Measurements from ENCODE around the gene HIP1R. TPM values are rescaled to one million over a fixed set of nuclear protein-coding genes. Genes with fewer than 3 reads are reported as not detected.
"Not testable (repeated sequence)": the region's sequence is repeated elsewhere in the genome, so short reads cannot be mapped to it uniquely, and the experiment has no call there.

The HIP1R gene
- polyA plus RNA-seq, 1 donor from 2014 or later, result 58.3 TPM

DNA sequence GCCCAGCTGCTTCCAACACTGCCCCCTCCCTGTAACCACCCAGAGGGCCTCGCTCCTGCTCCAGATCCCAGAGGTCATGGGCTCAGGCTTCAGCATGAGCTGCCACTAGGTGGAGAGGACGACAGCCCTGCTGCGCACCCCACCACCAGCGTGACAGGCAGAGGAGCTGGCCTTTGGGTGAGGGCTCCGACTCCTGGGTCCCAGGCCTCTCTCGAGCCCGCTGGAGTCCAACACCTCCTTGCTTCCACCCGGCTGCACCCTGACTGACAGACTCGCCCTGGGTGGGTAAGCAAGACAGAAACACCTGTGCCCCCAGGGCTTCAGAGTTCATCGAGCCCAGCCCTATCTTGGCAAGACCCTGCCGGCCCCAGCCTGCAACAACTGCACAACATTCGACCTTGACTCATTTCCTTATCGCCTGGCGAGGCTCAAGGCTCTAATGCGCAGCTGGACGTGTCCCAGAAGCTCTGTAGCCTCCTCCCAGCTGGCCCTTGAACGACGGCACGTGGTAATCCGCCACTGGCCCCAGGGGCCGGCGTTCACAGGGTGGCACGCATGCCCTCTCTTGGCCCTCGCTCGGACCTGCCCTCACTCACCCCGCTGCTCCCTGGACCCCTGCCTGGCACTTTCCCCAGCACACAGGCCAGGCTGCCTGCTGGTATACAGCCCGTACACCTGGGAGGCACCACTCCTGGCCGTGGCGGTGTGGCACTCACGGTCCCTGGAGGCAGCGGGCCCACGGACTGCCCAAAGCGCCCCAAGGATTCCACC, 32.6 kb downstream of the HIP1R start:
- Mint-ChIP-seq H3K4me1 (peaks cover 36 to 60% (median 46%) of the 10 kb centered on the region in 3 donors), H3K4me3 (peak overlapping the region in 1 of 4 donors; percentile 12)

GRCh38 chr12:122868471-122869177, 33.4 kb downstream of the HIP1R start:
- Mint-ChIP-seq H3K36me3 (peaks cover 14% of the 10 kb centered on the region), H3K4me3 (peak overlapping the region in 3 of 4 donors; percentile 22 to 63 (median 47)), H3K27me3 (no peaks in the 10 kb centered on the region), H3K9me3 (no peaks in the 10 kb centered on the region), H3K4me1 (peaks cover 37 to 62% (median 46%) of the 10 kb centered on the region in 3 donors), H3K27ac (peak overlapping the region in 2 of 3 donors; percentile 61 to 82)

More for the DNA sequence above, 32.6 kb downstream of the HIP1R start:
- peaks cover 14% of the 10 kb centered on the region for H3K36me3 Mint-ChIP-seq
- no peaks in the 10 kb centered on the region for H3K9me3 Mint-ChIP-seq
- no peaks in the 10 kb centered on the region for H3K27me3 Mint-ChIP-seq
- peak overlapping the region in 2 of 3 donors; percentile 57 to 90 for H3K27ac Mint-ChIP-seq

DNA sequence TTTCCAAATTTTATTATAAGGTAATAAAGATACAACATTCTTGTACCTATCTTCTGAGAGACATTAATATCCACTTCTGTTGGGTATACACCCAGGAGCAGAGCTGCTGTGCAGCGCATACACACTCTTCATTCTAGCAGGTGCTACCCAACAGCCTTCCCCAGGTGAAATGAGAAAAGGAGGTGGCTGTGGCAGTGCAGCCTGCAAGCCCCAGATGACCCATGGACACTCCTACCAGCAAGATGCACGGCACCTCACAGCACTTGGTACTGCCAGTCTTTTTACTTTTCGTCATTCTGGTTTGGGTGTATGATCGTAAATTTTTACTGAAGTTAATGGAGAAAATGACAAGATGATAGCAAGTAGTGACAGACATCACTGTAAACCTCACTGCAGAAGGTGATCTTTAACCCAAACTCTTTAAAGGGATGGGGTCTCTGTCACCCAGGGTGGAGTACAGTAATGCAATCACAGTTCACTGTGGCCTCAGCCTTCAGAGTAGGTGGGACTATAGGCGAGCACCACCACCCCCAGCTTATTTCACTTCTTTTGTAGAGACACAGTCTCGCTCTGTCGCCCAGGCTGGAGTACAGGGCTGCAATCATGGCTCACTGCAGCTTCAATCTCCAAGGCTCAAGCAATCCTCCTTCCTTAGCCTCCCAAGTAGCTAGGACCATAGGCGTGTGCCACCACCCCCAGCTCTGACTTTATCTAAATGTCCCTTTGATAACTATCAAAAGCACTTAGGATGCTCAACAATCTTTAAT, 34.1 kb downstream of the HIP1R start:
- Mint-ChIP-seq H3K9me3 (no peaks in the 10 kb centered on the region), H3K27me3 (no peaks in the 10 kb centered on the region), H3K36me3 (peaks cover 14% of the 10 kb centered on the region), H3K4me3 (peak overlapping the region; percentile 61 to 85 (median 73)), H3K27ac (peak overlapping the region in 2 of 3 donors; percentile 71 to 82), H3K4me1 (peaks cover 42 to 66% (median 52%) of the 10 kb centered on the region in 3 donors)

DNA sequence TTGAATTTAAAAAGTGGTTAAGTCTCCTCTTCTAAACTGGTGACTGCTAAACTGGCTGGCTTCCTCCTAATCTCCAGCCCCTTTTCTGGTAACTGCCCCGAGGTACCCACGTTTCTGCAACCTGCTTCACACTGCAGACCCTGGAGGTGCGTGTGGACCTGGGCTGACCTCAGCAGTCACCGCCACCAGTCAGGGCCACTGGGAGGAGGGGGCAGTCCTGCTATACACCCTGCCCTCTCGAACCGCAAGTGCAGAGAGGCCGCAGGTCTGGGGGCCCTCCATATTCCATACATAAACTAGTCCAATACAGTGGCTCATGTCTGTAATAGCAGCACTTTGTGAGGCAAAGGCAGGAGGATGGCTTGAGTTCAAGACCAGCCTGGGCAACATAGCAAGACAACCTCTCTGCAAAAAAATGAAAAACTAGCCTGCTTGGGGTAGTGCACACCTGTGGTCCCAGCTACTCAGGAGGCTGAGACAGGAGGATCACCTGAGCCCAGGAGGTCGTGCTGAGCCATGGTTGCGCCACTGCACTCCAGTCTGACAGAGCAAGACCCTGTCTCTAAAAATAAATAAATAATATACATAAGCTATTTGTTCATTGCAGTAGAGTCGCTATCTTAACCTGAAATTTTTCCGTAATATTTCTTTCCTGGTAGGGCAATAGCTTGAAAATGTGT, 35.0 kb downstream of the HIP1R start:
- H3K27me3 Mint-ChIP-seq, result no peaks in the 10 kb centered on the region

GRCh38 chr12:122870867-122871664, 35.8 kb downstream of the HIP1R start:
- H3K27ac Mint-ChIP-seq, result peak overlapping the region; percentile 48 to 95 (median 80)
- peak overlapping the region; percentile 83 to 94 (median 94) for H3K4me3 Mint-ChIP-seq
- no peaks in the 10 kb centered on the region for H3K27me3 Mint-ChIP-seq
- no peaks in the 10 kb centered on the region for H3K9me3 Mint-ChIP-seq
- H3K36me3 Mint-ChIP-seq, result peaks cover 14% of the 10 kb centered on the region
- H3K4me1 Mint-ChIP-seq, result peaks cover 39 to 68% (median 62%) of the 10 kb centered on the region in 3 donors

More for the DNA sequence above, 35.0 kb downstream of the HIP1R start:
- Mint-ChIP-seq H3K4me3 (peak overlapping the region; percentile 83 to 94 (median 94)), H3K36me3 (peaks cover 14% of the 10 kb centered on the region), H3K9me3 (no peaks in the 10 kb centered on the region), H3K27ac (peak overlapping the region; percentile 71 to 80 (median 76)), H3K4me1 (peaks cover 39 to 64% (median 55%) of the 10 kb centered on the region in 3 donors)

- H3K27me3 Mint-ChIP-seq, result no peaks in the 10 kb centered on the region
- H3K36me3 Mint-ChIP-seq, result peaks cover 14% of the 10 kb centered on the region
- H3K4me1 Mint-ChIP-seq, result peaks cover 44 to 75% (median 68%) of the 10 kb centered on the region in 3 donors
These were observed 36.9 kb downstream of the HIP1R start for GRCh38 chr12:122871851-122872780.

DNA sequence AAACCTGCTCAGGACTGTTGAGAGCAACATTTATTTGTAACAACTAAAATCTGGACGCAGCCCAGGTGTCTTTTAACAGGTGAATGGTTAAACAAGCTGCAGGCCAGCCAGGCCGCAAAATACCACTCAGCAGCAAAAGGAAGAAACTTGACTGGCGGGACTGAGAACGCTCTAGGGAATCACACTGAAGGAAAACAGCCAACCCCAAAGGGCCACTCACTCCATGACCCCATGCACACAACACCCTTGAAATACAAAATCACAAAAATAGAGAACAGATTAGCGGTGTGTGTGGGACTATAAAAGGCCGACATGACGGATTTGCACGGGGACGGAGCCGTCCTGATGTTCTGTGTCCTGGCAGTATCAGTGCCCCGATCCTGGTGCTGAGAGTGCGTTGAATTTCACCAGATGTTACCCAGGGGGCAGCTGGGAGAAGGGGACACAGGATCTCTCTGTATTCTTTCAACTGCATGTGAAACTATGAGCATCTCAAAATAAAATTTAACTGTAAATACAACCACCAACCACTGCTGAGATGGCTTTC, 37.6 kb downstream of the HIP1R start:
- Mint-ChIP-seq H3K27ac (peak overlapping the region in 2 of 3 donors; percentile 48 to 80), H3K27me3 (no peaks in the 10 kb centered on the region), H3K4me1 (peaks cover 51 to 81% (median 76%) of the 10 kb centered on the region in 3 donors), H3K9me3 (no peaks in the 10 kb centered on the region), H3K36me3 (peaks cover 18% of the 10 kb centered on the region), H3K4me3 (peak overlapping the region in 3 of 4 donors; percentile 35 to 85 (median 83))

More at GRCh38 chr12:122871851-122872780, 36.9 kb downstream of the HIP1R start:
- Mint-ChIP-seq H3K4me3 (peak overlapping the region; percentile 83 to 94 (median 94)), H3K9me3 (no peaks in the 10 kb centered on the region), H3K27ac (peak overlapping the region; percentile 48 to 95 (median 80))

DNA sequence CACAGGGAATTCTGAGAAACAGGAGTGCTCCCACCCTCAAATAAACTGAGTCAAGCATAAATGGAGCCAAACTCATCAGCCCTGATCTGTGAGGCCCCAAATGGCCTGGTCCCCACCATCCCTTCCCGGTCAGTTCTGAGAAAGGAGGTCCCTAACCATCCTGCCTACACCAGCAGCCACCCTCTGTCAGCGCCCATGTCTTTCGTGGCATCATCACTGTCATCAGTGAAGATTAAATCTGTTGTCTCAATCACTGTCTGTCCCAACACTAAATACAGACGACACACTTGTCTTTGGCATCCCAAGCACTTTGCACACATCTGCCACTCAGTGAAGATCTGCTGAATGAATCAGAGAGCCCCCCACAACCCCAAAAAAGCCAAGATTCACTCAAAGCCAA, 38.3 kb downstream of the HIP1R start:
- H3K4me3 Mint-ChIP-seq, result peak overlapping the region; percentile 4 to 85 (median 44)
- H3K27ac Mint-ChIP-seq, result peak overlapping the region in 2 of 3 donors; percentile 9 to 48
- H3K9me3 Mint-ChIP-seq, result no peaks in the 10 kb centered on the region
- H3K27me3 Mint-ChIP-seq, result no peaks in the 10 kb centered on the region
- peaks cover 55 to 81% (median 81%) of the 10 kb centered on the region in 3 donors for H3K4me1 Mint-ChIP-seq
- H3K36me3 Mint-ChIP-seq, result peaks cover 18% of the 10 kb centered on the region

DNA sequence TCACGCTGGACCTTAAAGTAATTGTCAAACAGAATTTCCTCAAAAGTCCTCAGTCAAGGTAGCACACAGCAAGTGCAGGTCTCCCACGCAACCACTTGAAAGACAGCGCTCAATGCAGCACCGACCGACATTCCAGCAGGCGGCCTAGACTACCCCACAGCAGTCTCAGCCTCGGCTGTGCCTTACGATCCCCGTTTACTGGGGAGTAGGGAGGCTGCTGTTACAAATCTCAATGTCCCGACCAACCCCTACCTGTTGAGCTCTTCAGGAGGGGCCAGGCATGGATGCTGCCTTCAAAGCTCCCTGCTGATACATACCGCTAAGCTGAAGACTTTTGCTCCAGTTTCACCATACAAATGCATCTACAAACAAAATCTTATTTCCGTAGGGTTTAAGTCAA, 38.8 kb downstream of the HIP1R start:
- H3K4me3 Mint-ChIP-seq, result peak overlapping the region in 2 of 4 donors; percentile 72 to 83
- peaks cover 18% of the 10 kb centered on the region for H3K36me3 Mint-ChIP-seq
- no peaks in the 10 kb centered on the region for H3K9me3 Mint-ChIP-seq
- H3K27me3 Mint-ChIP-seq, result no peaks in the 10 kb centered on the region
- H3K4me1 Mint-ChIP-seq, result peaks cover 60 to 80% (median 78%) of the 10 kb centered on the region in 3 donors
- H3K27ac Mint-ChIP-seq, result peak overlapping the region; percentile 9 to 65 (median 48)

DNA sequence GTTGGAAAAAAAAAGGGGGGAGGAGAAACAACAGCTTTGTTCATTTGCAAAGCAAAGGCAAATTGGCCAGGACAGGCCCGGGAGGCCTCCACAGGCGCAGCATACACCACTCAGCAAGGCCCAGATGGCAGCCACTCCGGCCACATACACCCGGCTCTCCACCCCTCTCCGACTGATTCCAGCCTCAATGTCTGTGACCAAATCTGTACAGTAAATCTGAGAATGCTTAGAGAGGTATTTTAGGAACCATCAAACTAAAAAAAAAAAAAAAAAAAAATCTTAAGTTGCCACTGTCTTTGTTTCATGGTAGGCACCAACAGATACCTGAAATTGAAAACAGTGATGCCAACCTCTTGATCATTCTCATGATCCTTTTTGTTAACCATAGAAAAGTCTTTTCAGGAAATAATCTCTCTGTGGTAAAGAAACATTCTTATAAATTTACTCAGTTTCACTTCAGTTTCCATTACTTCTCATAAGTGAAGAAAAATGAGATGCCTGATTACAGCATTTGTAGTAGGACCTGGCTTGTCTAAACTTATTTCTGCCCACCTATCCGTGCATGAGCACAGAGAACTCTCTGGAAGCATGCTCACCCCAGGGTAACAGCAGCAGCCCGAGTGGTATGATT, 40.4 kb downstream of the HIP1R start:
- Mint-ChIP-seq H3K9me3 (no peaks in the 10 kb centered on the region), H3K27ac (peak overlapping the region; percentile 57 to 80 (median 65)), H3K27me3 (no peaks in the 10 kb centered on the region), H3K4me1 (peaks cover 73 to 79% (median 79%) of the 10 kb centered on the region in 3 donors), H3K4me3 (peak overlapping the region; percentile 19 to 84 (median 34)), H3K36me3 (peaks cover 12% of the 10 kb centered on the region)

DNA sequence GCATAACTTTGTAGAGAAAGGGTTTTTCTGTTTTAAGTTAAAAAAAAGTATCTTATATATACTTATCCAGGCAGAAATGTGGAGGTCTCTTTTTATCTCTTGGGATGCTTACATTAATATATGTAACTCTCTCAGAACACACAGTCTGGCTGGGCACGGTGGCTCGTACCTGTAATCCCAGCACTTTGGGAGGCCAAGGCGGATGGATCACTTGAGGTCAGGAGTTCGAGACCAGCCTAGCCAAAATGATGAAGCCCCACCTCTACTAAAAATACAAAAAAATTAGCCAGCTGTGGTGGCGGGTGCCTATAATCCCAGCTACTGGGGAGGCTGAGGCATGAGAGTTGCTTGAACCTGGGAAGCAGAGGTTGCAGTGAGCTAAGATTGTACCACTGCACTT, 41.0 kb downstream of the HIP1R start:
- peaks cover 77 to 82% (median 80%) of the 10 kb centered on the region in 3 donors for H3K4me1 Mint-ChIP-seq
- not testable (repeated sequence) for H3K9me3 Mint-ChIP-seq, H3K27me3 Mint-ChIP-seq
- peaks cover 11% of the 10 kb centered on the region for H3K36me3 Mint-ChIP-seq
- H3K4me3 Mint-ChIP-seq, result peak overlapping the region in 3 of 4 donors; percentile 19 to 84 (median 39)
- H3K27ac Mint-ChIP-seq, result peak overlapping the region in 2 of 3 donors; percentile 57 to 65

- Mint-ChIP-seq H3K9me3 (no peaks in the 10 kb centered on the region), H3K4me3 (peak overlapping the region in 1 of 4 donors; percentile 47), H3K36me3 (peaks cover 10% of the 10 kb centered on the region), H3K4me1 (peaks cover 80 to 83% (median 82%) of the 10 kb centered on the region in 3 donors), H3K27me3 (no peaks in the 10 kb centered on the region), H3K27ac (peak overlapping the region in 2 of 3 donors; percentile 7 to 57)
These were observed 41.5 kb downstream of the HIP1R start for GRCh38 chr12:122876731-122877130.

Measured in IgD-negative memory B cell (primary cell).